IPS-NIHi7 (cell line): ENCODE data around the gene SMARCA2.
A peak's percentile ranks its signal among the peaks of the same experiment; 100 is the strongest.

Experiments
- DNase-seq: peaks from one replicate; pipeline ENCODE4 v3.0.0; 2012; ENCODE audit warnings: mixed read lengths; ENCODE audit errors: extremely low spot score

The SMARCA2 gene

GRCh38 chr9:2210201-2210600, 195.1 kb downstream of the SMARCA2 start:
- no peak for DNase-seq

- DNase-seq: no peak
Observed at GRCh38 chr9:2213830-2214468, 198.8 kb downstream of the SMARCA2 start.

- no peak for DNase-seq
Observed at GRCh38 chr9:2214707-2215106, 199.6 kb downstream of the SMARCA2 start.

- DNase-seq: no peak
Observed at GRCh38 chr9:2215921-2216441, 200.8 kb downstream of the SMARCA2 start.

- no peak for DNase-seq
Observed at GRCh38 chr9:2216591-2216990, 201.4 kb downstream of the SMARCA2 start.

GRCh38 chr9:2217540-2217939, 202.4 kb downstream of the SMARCA2 start:
- no peak for DNase-seq

- no peak for DNase-seq
Observed at GRCh38 chr9:2220036-2220435, 204.9 kb downstream of the SMARCA2 start.

- DNase-seq: peak; percentile 27
Observed at GRCh38 chr9:2227144-2227867, 212.2 kb downstream of the SMARCA2 start.

- DNase-seq: peak; percentile 54
Observed at GRCh38 chr9:2228132-2228531, 213.0 kb downstream of the SMARCA2 start.

- DNase-seq: no peak
Observed at GRCh38 chr9:2228641-2229040, 213.5 kb downstream of the SMARCA2 start.

- DNase-seq: no peak
Observed at GRCh38 chr9:2229109-2229721, 214.1 kb downstream of the SMARCA2 start.

GRCh38 chr9:2230362-2230761, 215.2 kb downstream of the SMARCA2 start:
- DNase-seq: no peak

GRCh38 chr9:2231101-2231500, 216.0 kb downstream of the SMARCA2 start:
- DNase-seq: no peak

- no peak for DNase-seq
Observed at GRCh38 chr9:2231829-2232228, 216.7 kb downstream of the SMARCA2 start.

GRCh38 chr9:2233274-2233673, 218.1 kb downstream of the SMARCA2 start:
- no peak for DNase-seq

- DNase-seq: no peak
Observed at GRCh38 chr9:2234371-2234893, 219.3 kb downstream of the SMARCA2 start.

GRCh38 chr9:2235623-2236022, 220.5 kb downstream of the SMARCA2 start:
- no peak for DNase-seq

- no peak for DNase-seq
Observed at GRCh38 chr9:2236850-2237249, 221.7 kb downstream of the SMARCA2 start.

GRCh38 chr9:2241461-2241835, 226.3 kb downstream of the SMARCA2 start:
- peak; percentile 70 for DNase-seq

- DNase-seq: peak; percentile 83
Observed at GRCh38 chr9:2241836-2242741, 226.9 kb downstream of the SMARCA2 start.

- DNase-seq: no peak
Observed at GRCh38 chr9:2242831-2243330, 227.7 kb downstream of the SMARCA2 start.
